Measurements from ENCODE around the gene GINS1. TPM values are rescaled to one million over a fixed set of nuclear protein-coding genes. Genes with fewer than 3 reads are reported as not detected.

Gene GINS1
- 3.0 and 22.7 TPM in 2 replicates for total RNA-seq

GRCh38 chr20:25407311-25408169 lies at the start of gene GINS1:
TSS of gene GINS1 (plus strand) at chr20:25407673. CDS start at chr20:25407821, 148 bp downstream.

GRCh38 chr20:25390538-25391528 lies 16.6 kb upstream of the GINS1 start, which contains the start of gene ABHD12:
TSS of gene ABHD12 (minus strand) at chr20:25390835. CDS start at chr20:25390703, 132 bp downstream.

Other genes starting within 250 kb of the GINS1 start
- gene ENTPD6, start 212.0 kb upstream of the GINS1 start, total RNA-seq, result 60.6 and 84.1 TPM in 2 replicates
- 229 and 234 TPM in 2 replicates for gene PYGB, start 159.6 kb upstream of the GINS1 start, total RNA-seq
- 62.9 and 65.0 TPM in 2 replicates for gene ABHD12, start 16.8 kb upstream of the GINS1 start, total RNA-seq
- gene NINL, start 177.9 kb downstream of the GINS1 start, total RNA-seq, result 6.0 and 13.7 TPM in 2 replicates
- gene NANP, start 216.3 kb downstream of the GINS1 start, total RNA-seq, result 3.7 and 5.4 TPM in 2 replicates